ENCODE results near the gene PLA2G5.
"Not testable (repeated sequence)": the region's sequence is repeated elsewhere in the genome, so short reads cannot be mapped to it uniquely, and the experiment has no call there.

The PLA2G5 gene, protein sequence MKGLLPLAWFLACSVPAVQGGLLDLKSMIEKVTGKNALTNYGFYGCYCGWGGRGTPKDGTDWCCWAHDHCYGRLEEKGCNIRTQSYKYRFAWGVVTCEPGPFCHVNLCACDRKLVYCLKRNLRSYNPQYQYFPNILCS

DNA sequence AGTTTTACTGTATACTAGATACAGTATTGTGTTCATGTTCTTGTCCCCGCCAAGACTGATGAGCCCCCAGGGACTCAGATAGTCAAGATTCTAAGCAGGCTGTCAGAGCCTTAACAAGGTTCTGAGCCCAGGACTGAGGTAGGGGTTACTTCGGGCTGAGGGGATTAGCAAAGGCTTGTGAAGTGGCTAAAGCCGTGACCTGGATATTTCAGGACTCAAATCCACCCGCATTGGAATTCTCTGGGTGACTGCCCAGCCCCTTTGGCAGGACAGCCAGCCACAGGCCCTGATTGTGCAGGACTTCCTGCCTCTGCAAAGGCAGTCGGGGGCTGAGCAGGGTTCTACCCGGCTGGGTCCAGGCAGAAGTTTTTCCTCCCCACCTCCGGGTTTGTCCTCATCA lies at the start of gene PLA2G5:
PLA2G5 (plus strand) TSS at position 321 of the 400 bp plus-strand sequence. CDS start 14,637 bp downstream, outside the sequence.
- peak; percentile 66 for DNase-seq (ENCODE audit: low spot score)

DNA sequence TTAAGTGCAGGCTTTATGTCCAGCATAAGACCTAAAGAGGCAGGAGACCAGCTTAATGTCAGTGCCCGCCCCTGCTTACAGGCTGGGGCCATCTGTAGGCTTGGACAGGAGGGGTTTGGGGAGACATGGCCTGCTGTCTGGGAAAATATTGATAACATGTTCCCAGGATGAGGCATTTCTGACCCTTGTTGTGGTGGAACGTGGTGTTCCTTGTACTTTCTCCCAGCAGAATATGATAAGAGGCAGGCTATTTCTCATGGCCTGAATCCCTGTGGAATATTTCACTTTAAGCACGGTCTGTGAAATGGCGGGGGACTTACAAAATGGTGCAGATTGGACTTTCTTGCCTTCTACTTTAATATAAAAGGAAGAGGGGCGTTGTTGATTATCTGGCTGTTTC lies 41.9 kb upstream of the PLA2G5 start:
- DNase-seq (ENCODE audit: low spot score) = no peak

DNA sequence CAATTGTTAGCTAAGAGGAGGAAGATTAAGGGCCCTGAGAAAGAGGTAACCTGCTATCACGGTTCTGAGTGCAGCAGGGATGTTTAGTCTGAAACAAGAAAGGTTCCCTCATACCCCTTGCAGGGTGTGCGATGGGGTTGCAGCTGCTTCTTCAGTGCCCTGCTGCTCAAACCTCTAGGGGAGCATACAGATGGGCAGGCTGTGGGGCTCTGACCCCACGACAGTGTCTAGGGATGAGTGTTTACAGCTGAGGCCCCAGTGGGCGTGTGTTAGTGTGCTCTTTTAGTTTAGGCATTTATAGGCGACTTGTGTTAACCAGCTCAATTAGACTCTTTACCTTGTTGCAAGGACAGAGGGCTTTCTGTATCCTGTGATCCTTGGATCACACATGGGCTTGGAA lies 41.3 kb upstream of the PLA2G5 start:
- DNase-seq (ENCODE audit: low spot score) = no peak

DNA sequence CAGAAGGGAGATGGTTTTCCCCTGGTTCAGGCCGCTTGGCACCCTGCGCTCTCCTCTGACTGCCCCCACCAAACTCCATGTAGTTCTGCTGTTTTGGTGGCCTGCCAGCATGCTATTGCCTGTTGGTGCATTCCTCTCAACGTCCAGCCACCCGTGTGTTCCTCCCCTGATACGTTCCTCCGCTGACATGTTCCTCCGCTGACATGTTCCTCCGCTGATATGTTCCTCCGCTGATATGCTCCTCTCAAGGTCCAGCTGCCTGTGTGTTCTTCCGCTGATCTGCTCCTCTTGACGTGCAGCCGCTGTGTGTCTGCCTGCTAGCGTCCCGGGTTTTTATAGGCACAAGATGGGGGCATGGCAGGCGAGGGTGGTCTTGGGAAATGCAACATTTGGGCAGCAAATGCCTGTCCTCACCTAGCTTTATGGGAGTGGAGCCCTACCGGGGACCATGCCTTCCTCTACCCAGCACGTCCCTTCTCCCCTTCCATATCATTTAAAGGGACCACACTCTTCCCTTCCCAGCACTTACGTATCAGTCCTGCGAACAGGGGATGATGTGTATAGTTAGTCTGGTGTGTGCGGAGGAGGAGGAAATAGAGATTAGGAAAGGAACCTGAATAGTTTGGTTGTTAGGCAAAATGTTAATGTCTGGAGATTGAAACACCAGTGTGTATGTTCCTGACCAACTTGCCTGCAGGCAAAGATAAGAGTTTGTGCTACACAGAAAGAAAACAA lies 40.6 kb upstream of the PLA2G5 start:
- no peak for DNase-seq (ENCODE audit: low spot score)

DNA sequence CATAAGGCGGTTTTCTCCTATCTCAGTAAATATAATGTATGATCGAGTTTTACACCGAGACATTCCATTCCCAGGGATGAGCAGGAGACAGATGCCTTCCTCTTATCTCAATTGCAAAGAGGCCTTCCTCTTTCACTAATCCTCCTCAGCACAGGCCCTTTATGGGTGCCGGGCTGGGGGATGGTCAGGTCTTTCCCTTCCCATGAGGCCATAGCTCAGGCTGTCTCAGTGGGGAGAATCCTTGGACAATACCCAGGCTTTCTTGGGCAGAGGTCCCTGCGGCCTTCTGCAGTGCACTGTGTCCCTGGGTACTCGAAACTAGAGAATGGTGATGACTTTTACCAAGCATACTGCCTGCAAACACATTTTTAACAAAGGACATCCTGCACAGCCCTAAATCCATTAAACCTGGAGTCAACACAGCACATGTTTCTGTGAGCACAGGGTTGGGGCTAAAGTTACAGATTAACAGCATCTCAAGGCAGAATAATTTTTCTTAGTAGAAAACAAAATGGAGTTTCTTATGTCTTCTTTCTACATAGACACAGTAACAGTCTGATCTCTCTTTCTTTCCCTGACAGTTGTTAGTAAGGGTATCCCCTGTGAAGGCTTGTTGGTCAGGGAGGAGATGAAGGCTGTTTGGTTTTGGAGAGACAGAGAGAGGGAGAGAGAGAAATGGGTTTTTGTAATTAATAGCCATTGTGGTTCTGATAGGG lies 39.4 kb upstream of the PLA2G5 start:
- not testable (repeated sequence) for DNase-seq (ENCODE audit: low spot score)

DNA sequence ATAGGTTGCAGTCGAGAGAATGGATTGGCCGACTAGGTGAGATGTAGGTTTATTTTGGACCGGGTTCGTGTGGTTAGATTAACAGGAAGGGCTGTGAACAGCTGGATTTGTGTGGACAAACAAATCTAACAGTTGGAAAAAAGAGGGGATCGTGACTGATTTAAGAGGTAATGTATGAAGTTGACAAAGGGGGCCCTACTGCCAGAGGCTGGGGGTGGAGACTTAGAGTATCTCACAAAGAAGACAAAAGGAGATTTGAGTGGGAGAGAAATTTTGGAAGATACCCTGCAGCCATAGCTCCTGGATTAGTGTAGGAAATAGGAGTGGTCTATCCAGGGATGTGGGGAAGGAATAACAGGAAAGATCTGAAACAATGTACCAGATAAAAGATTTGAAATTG lies 38.8 kb upstream of the PLA2G5 start:
- DNase-seq (ENCODE audit: low spot score) = no peak

DNA sequence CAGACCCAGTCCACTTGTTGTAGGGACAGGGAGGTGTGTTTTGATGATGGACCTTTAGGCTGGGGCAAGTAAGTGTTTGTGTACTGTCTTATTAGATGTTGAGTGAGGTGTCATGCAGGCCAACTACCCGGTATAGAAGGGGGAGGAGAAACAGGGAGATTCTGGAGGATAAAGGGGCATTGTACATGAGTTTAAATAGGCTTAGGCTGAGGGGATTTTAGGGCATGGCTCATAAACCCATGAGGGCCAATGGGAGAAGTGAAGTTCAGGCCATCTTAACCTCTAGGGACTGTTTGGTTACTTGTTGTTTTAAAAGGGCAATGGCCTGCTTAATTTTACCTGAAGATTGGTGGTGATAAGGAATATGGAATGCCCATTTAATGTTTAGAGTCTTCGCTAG lies 38.2 kb upstream of the PLA2G5 start:
- DNase-seq (ENCODE audit: low spot score) = no peak

DNA sequence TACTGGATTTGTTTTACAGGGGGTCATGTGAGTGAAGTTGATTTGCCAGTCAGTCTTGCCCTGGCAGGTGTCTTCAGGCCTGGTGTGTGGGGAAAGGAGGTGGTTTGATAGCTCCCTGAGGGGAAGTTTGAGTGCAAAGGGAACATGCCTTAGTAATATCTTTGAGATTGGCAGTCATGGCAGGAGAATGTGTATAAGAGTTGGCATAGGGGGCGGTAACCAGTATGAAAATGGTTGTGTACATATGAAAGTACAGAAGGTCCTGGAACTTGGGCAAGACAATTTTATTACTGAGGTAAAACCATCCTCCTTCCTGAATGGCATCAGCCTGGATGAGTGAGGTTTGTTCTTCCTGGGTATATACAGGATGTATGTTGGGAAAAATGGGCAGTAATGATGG lies 37.6 kb upstream of the PLA2G5 start:
- no peak for DNase-seq (ENCODE audit: low spot score)

DNA sequence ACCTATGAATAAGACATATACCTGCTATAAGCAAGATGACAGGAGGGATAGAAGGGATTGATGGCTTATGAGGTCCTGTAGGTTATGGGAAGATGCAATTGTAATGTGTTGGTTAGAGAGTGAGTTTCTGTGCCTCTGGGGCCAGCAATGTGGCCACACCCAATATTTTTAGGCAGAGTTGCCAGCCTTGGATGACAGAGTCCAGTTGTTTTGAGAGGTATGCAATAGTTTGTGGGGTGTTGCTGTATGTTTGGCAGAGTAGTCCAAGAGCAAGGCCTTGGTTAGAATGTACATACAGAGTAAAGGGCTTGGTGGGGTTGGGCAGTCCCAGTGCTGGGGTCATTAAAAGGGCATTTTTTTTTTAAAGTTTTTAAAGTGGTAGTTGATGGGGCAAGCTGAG lies 36.6 kb upstream of the PLA2G5 start:
- DNase-seq (ENCODE audit: low spot score) = no peak

DNA sequence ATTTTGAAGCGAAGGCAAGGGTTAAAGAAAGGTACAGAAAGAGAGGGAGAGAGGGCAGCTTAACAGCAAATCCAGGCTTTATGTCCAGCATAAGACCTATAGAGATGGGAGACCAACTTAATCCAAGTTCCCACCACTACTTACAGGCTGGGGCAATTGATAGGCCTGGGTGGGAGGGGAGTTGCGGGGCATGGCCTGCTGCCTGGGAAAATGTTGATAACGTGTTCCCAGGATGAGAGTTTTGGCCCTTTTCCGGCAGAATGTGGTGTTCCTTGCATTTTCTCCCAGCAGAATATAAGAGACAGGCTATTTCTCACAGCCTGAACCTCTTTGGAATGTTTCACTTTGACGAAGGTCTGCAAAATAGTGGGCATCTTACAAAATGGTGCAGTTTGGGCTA lies 34.9 kb upstream of the PLA2G5 start:
- no peak for DNase-seq (ENCODE audit: low spot score)

DNA sequence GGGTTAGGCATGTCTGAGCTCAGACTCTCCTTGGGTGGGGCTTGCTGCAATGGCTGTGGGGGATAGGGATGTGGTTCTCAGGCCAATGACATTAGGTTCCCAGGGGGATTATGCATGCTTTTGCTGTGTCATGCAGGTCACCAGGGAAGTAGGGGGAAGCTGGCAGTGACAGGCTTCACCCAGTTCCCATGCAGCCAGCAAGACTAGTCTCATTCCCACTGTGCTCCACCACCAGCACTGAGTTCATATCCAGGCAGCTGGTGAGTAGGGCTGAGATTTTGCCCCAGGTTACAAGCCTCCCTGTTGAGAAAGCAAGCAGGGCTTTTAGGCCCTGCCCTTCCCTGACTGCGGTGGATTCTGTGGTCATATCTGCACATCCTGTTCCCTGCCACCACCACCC lies 32.1 kb upstream of the PLA2G5 start:
- DNase-seq (ENCODE audit: low spot score) = no peak

DNA sequence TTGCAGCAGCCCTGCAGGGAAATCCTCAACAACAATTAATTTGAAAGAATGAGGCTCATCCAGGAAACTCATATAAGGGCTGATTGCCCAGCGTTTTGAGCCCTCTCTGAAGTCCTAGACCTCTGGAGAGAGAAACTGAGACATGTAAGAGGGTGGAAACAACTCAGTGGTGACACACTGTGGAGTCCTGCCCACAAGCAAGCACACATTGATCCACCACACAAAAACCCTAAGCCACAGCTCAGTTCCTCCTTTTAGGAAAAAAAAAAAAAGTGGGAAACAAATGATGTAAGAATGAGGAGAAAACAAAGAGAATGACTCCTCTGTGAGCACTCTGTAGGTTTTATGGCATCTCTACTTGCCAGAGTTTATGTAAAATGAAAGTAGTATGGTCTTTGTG lies 22.9 kb upstream of the PLA2G5 start:
- DNase-seq (ENCODE audit: low spot score) = no peak

DNA sequence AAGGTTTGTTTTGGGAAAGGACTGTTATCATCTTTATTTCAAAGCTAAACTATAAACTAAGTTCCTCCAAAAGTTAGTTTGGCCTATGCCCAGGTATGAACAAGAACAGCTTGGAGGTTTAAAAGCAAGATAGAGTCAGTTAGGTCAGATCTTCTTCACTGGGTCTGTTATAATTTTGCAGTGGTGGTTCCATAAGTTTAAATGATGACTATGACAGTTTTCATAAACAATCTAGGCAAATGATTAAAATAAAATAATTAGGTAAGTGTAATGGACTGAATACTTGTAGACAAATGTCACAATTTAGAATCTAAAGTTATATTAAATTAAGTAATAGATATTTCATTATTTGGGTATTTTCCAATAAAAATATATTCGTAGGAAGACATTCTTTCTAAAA lies 21.4 kb upstream of the PLA2G5 start:
- DNase-seq (ENCODE audit: low spot score) = no peak

DNA sequence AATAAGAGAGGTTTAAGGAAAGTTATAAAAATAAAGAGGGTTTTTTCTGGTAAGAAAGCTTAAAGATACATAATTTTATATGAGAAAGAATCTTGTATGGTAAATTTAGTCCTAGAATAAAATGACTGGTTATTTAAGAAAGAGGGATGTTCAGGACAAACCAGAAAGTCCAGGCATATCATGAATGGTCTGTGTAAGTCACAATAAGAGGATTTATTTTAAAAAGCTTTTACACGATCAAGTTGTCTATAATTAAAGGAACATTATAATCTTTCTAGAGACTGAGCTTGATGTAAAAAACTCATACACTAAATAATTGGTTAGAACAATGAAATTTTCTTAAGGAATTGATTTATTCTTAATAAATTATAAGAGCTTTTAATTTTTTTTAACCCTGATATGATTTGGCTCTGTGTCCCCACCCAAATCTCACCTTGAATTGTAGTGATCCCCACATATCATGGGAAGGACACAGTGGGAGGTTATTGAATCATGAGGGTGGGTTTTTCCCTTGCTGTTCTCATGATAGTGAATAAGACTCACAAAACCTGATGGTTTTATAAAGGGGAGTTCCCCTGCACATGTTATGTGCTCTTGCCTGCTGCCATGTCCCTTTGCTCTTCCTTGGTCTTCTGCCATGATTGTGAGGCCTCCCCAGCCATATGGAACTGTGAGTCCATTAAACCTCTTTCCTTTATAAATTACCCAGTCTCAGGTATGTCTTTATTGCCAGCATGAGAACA lies 20.8 kb upstream of the PLA2G5 start:
- not testable (repeated sequence) for DNase-seq (ENCODE audit: low spot score)

DNA sequence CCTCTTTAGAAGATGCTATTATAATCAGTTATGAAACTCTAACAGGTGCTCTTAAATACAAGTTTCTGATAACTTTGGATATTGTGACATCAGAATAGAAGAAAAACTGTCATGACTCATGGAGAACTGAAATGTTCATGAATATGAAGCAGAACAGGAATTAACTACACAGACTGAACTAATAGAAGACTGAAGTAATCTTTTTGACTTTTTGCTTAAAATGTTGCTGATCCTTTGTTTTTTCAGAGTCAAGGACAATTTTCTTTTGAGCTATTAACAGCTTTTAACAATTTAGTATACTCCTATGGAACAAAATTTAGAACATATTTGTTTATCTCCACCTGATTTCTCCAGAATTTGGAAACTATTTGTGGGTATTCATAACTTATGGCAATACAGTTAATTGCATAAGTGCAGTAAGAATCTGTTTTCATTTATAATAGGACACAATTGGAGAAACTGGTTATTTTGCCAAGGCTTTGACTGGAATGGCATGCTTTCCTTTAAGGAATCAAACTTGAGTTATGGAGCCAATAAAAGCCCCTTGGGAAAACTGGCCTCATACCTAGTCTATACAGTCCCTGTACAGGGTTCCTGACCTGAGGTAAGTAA lies 18.7 kb upstream of the PLA2G5 start:
- DNase-seq (ENCODE audit: low spot score) = no peak

DNA sequence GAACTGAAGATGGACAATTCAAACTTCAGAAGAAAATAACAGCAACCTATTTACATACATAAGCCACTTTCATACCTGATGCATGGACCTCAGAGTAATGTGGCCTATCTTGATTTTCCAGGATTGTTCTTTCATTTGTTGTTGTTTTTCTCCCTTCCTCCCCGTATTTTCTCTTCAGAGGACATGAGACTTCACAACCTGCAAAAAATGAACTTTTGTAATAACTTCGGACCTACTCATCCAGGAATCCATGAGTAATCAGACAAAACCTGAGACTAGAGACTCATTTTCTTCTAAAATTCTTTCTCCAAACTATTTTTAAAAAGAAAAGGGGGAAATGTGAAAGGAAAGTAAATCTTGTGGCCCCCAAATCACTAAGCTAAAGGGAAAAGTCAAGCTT lies 17.6 kb upstream of the PLA2G5 start:
- no peak for DNase-seq (ENCODE audit: low spot score)

DNA sequence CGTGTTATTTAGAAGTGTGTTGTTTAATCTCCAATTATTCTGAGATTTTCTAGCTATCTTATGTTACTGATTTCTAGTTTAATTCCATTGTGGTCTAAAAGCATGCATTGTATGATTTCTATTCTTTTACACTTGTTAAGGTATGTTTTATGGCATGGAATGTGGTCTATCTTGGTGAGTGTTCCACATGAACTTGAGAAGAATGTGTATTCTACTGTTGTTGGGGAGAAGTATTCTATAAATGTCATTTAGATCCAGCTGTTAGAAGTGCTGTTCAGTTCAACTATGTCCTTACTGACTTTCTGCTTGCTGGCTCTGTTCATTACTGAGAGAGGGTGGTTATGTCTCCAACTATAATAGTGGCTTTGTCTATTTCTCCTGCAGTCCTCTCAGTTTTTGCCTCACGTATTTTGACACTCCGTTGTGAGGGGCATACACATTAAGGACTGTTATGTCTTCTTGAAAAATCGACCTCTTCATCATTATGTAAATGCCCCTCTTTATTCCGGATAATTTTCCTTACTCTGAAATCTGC lies 12.0 kb upstream of the PLA2G5 start:
- DNase-seq (ENCODE audit: low spot score) = no peak

DNA sequence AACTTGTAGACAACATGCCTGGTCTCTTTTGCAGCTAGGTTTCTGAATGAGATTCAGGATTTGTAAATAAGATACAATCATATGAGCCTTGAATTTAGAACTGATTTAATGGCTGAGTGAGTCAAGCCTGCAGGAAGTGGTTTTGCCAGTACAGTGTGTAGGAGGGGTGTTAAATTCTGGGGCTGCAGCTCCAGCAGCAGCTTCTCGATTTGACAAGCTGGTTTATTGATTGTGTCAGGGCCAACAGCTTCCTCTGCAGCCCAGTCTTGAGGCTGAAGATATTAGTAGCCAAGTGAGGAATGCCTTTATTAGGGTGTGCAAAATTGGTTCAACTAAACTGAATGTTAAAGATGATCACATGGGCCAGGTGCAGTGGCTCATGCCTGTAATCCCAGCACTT lies 11.5 kb upstream of the PLA2G5 start:
- DNase-seq (ENCODE audit: low spot score) = no peak

DNA sequence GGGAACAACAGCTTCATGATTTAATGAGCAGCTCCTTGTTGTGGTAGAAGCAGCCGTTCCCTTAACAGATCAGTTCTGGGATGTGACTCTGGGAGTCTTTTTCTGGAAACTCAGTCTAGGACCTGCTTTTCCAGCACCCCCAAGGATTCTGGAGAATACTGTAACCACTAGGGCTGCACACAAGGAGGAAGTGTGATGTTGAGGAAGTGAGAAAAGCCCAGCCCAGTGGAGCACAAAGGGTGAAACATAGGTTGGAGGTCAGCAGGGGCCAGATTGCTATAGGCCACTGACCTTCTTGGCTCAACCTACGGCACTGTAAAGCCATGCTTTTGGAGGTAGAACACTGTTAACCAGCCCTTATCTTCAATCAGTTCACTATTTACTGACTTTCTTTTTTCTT lies 10.1 kb upstream of the PLA2G5 start:
- no peak for DNase-seq (ENCODE audit: low spot score)

DNA sequence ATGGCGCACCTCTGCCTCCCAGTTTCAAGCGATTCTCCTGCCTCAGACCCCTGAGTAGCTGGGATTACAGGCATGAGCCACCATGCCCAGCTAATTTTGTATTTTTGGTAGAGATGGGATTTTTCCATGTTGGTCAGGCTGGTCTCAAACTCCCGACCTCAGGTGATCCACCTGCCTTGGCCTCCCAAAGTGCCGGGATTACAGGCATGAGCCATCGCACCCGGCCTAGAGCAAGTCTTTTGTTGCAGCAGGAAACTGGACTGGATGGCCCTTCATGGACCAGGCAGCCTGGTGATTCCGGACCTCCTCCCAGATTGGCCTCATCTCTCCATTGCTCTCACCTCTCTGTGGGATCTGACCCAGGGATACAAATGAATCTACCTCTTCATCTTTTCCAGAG lies 9.2 kb upstream of the PLA2G5 start:
- not testable (repeated sequence) for DNase-seq (ENCODE audit: low spot score)

DNA sequence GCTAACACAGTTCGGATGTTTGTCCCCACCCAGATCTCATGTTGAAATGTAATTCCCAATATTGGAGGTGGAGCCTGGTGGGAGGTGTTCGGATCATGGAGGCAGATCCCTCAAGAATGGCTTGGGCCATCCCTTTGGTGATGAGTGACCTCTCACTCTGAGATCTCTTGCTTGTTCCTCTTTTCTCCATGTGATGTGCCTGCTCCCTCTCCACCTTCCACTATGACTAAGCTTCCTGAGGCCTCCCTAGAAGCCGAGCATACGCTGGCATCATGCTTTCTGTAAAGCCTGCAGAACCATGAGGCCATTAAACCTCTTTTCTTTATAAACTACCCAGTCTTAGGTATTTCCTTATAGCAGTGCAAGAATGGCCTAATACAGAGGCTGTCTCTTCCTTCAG lies 8.1 kb upstream of the PLA2G5 start:
- DNase-seq (ENCODE audit: low spot score) = no peak

DNA sequence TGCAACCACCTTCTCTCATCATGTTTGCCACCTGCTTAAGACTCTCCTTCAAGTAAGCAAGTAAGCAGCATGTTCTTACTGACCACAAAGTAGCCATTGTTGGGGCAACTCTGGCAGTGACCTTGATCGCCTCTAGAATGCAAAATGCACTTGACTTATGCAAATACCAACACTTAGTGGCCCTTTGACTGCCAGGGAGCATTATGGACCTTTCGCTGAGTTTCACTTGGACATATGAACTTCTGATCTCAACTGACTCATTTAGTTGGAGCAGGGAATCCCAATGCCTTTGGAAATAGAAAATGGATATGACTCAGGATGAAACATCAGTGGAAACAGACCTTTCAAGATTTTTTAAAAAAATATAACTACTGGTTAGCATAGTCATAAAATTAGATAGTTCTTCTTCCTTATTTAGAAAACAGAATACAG lies 6.1 kb upstream of the PLA2G5 start:
- DNase-seq (ENCODE audit: low spot score) = no peak
